Measurements from ENCODE around the gene SLCO2A1.

DNA sequence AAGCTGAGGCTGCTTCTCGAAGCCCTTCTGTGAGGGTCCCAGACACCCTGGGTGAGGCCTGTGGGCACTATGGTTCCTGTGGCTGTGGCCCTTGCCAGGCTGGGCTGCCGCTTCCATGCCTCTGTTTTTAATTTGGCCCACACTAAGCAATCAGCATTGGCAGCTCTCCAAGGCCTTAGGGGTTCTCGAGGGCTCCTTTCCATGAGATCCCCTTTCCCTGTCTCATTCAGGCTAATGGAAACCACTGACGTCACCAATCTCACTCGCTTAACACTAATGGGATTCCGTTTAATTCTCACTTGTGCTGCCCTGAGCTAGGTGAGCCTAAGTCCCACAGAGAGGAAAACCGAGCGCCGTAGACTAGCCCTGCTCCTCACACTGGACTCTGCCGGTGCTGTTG is 73.8 kb downstream of the SLCO2A1 start:
- no peak for TF ChIP-seq EZH2 (IDR thresholded peaks at IDR 0.05; ENCODE audit: insufficient read depth, poor library complexity, severe bottlenecking)
- no peak for TF ChIP-seq EZH2phosphoT487 (IDR thresholded peaks at IDR 0.05; ENCODE audit: insufficient read depth, low read depth)

Data from GM23248 (cell line).